Neural crest cell (in vitro differentiated cells): ENCODE measurements around the gene CADPS. TPM values are rescaled to one million over a fixed set of nuclear protein-coding genes. Genes with fewer than 3 reads are reported as not detected.

Experiments used
- DNase-seq: peaks from one replicate; pipeline ENCODE4 v3.0.0; 2021; ENCODE audit warnings: low read depth, mixed read lengths, low spot score
- H3K27ac Mint-ChIP-seq: one replicate; pipeline ENCODE4 v1.8.0; 2021; ENCODE audit warnings: mild to moderate bottlenecking, mixed read lengths; ENCODE audit not compliant: unreplicated experiment
- H3K27me3 Mint-ChIP-seq: 2 replicates; pipeline ENCODE4 v1.8.0; 2021; ENCODE audit warnings: low read depth, mild to moderate bottlenecking, mixed read lengths
- H3K36me3 Mint-ChIP-seq: 2 replicates; pipeline ENCODE4 v1.8.0; 2021; ENCODE audit warnings: low read depth, mild to moderate bottlenecking, mixed read lengths
- H3K4me1 Mint-ChIP-seq: 2 replicates; pipeline ENCODE4 v1.8.0; 2021; ENCODE audit warnings: mixed read lengths
- H3K4me3 Mint-ChIP-seq: one replicate; pipeline ENCODE4 v1.8.0; 2021; ENCODE audit warnings: mild to moderate bottlenecking, mixed read lengths
- H3K9me3 Mint-ChIP-seq: 2 replicates; pipeline ENCODE4 v1.8.0; 2021; ENCODE audit warnings: mixed read lengths
- total RNA-seq: library from RNA; stranded (reverse); gene quantifications from 2 replicates; pipeline ENCODE4 v1.2.1, GENCODE V29; 2021
- TF ChIP-seq, protein P1 (sequence below): fragments of 200-600 bp; sonication (generic); conservative IDR thresholded peaks from 2 replicates; pipeline ENCODE4 v1.5.0; 2021; ENCODE audit warnings: antibody characterized with exemption, mild to moderate bottlenecking

The CADPS gene
- total RNA-seq, 1 donor from 2014 or later = 9.3 TPM

DNA sequence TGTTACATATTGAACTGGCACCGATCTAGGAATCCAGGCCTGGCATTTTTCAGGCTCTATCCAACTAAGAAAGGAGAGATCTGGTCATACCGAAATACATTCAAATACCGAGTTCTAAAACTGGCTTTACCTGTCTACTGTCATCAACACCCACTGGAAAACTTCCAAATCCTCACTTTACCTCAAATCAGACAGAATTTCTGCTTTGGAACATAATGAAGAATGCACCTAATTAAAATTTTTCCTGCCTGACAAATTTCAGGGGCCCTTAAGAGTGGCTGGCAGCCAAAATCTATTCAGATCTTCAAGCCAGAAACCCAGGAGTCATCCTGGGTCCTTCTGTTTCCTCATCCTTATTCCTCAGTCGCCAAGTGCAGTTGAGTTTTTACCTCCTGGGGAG, 303.3 kb downstream of the CADPS start:
- H3K4me3 Mint-ChIP-seq = no peak overlapping the region
- H3K27me3 Mint-ChIP-seq = peaks cover 4% of the 10 kb centered on the region
- DNase-seq = no peak
- TF ChIP-seq, protein P1, sequence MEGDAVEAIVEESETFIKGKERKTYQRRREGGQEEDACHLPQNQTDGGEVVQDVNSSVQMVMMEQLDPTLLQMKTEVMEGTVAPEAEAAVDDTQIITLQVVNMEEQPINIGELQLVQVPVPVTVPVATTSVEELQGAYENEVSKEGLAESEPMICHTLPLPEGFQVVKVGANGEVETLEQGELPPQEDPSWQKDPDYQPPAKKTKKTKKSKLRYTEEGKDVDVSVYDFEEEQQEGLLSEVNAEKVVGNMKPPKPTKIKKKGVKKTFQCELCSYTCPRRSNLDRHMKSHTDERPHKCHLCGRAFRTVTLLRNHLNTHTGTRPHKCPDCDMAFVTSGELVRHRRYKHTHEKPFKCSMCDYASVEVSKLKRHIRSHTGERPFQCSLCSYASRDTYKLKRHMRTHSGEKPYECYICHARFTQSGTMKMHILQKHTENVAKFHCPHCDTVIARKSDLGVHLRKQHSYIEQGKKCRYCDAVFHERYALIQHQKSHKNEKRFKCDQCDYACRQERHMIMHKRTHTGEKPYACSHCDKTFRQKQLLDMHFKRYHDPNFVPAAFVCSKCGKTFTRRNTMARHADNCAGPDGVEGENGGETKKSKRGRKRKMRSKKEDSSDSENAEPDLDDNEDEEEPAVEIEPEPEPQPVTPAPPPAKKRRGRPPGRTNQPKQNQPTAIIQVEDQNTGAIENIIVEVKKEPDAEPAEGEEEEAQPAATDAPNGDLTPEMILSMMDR = no peak
- H3K36me3 Mint-ChIP-seq = no peaks in the 10 kb centered on the region
- H3K4me1 Mint-ChIP-seq = no peaks in the 10 kb centered on the region
- no peak overlapping the region for H3K27ac Mint-ChIP-seq
- no peaks in the 10 kb centered on the region for H3K9me3 Mint-ChIP-seq

DNA sequence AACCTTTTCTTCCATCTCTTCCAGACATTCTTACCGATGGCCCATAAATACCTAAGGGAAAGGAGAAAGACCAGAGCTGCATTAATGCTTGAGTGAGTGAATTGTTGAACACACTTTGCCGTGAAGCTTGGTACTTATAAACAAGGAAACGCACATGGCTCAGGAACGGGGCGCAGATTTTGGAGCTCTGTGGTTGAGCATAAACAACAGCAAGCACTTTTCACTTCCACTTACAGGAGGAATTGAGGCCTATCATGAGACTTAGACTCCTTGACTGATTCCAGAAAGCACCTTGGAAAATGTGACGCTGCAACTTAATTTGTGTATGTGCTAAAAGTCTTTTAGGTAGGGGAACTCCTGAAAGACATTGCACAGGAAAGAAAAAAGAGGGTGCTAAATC, 304.3 kb downstream of the CADPS start:
- DNase-seq = no peak
- Mint-ChIP-seq H3K27me3 (peaks cover 6% of the 10 kb centered on the region), H3K4me1 (no peaks in the 10 kb centered on the region), H3K4me3 (no peak overlapping the region), H3K27ac (no peak overlapping the region), H3K9me3 (no peaks in the 10 kb centered on the region), H3K36me3 (no peaks in the 10 kb centered on the region)
- TF ChIP-seq, protein P1 = no peak

DNA sequence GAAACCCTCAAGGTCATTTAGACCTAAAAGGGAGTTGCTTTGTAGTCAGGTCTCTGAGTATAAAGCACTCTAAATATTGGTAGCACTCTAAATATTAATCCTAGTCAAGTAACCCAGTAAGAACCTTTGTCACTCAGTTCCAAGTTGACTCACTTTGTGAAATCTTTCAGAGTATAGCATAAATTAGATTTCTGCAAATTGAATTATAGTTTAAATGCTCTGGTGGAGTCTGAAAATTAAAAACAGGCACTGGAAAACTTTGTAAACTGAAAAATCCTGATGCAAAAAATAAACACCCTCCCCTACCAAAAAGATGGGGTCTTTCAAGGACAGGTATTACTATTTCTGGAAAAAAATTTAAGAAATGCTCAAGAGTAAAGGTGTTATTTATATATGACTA, 305.6 kb downstream of the CADPS start:
- H3K4me1 Mint-ChIP-seq = no peaks in the 10 kb centered on the region
- H3K27ac Mint-ChIP-seq = no peak overlapping the region
- H3K4me3 Mint-ChIP-seq = no peak overlapping the region
- H3K36me3 Mint-ChIP-seq = no peaks in the 10 kb centered on the region
- peaks cover 5% of the 10 kb centered on the region for H3K27me3 Mint-ChIP-seq
- no peaks in the 10 kb centered on the region for H3K9me3 Mint-ChIP-seq
- TF ChIP-seq, protein P1 = no peak
- DNase-seq = no peak

DNA sequence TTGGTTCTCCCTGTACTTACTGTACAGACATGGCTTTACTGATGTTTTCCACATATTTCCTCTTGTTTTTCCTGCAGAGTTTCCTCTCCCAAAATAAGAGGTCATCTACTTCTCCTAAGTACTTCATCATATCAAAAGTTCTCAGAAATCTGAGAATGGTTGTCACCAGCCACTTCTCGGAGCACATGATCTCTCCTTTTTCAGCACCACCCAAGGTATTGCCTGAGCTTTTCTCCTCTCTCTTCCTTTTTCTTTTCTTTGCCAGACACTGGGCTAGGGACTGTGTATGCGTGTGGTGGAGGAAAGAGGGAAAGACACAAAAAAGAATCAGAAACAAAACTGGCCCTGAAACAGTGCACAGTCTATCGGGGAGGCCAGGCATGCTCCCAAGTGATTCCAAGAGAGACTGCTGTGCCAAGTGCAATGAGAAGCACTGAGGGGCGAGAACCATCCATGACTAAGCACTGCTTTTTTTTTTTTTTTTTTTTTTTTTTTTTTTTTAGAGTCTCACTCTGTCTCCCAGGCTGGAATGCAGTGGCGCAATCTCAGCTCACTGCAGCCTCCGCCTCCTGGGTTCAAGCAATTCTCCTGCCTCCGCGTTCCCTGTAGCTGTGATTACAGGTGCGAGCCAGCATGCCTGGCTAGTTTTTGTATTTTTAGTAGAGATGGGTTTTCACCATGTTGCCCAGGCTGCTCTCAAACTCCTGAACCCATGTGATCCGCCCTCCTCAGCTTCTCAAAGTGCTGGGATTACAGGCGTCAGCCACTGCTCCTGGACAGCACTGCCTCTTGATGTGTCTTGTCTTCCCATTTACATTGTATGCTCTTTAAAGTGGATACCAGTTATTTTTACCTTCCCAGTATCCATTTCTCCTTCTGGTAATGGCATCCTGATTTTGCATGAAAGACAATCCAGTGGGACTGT, 307.9 kb downstream of the CADPS start:
- Mint-ChIP-seq H3K27ac (no peak overlapping the region), H3K4me1 (no peaks in the 10 kb centered on the region), H3K27me3 (peaks cover 8% of the 10 kb centered on the region)

DNA sequence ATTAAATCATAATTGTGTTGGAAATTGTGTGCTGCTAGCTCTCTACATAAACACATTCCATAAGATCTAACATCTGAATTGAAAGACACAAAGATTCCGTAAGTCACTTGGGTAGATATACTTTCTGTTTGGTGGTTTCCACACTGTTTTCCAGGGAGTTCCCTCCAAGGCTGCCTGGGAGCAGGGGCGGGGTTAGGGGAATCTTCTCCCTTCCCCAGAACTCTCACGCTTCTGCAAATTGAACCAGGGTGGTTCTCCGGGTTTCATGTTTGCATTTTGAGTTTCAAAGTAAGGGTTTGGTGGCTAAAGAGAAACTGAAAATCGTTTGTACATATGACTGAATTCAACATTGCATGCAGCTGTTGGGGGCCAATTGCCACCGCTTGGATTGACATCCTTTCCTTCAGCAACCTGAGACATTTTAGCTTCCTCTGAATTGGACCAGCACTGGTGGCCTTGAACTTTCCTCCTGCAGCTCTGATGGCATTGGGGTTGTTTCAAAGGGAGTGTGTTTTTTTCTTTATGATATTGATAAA, 309.1 kb downstream of the CADPS start:
- Mint-ChIP-seq H3K27ac (no peak overlapping the region), H3K4me1 (no peaks in the 10 kb centered on the region), H3K9me3 (no peaks in the 10 kb centered on the region), H3K36me3 (no peaks in the 10 kb centered on the region), H3K27me3 (peaks cover 8% of the 10 kb centered on the region), H3K4me3 (no peak overlapping the region)
- no peak for DNase-seq
- TF ChIP-seq, protein P1 = no peak

More for the DNA sequence above, 307.9 kb downstream of the CADPS start:
- TF ChIP-seq, protein P1 = no peak
- no peaks in the 10 kb centered on the region for H3K36me3 Mint-ChIP-seq
- H3K4me3 Mint-ChIP-seq = no peak overlapping the region
- DNase-seq = no peak
- H3K9me3 Mint-ChIP-seq = no peaks in the 10 kb centered on the region
